ENCODE data around the gene FARP2.

Gene FARP2

DNA sequence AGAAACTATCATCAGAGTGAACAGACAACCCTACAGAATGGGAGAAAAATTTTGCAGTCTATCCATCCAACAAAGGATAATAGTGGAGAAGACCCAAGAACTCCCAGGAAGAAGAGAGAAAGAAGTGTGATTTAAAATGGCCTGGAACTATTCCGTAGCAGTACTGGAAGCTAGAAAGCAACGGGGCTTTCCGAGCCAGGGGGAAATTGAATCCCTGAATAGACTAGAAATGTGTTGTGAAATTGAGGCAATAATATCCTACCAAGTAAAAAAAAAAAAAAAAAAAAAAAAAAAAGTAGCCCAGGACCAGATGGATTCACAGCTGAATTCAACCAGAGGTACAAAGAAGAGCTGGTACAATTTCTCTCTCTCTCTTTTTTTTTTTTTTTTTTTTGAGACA is 69.3 kb downstream of the FARP2 start:
- Histone ChIP-seq H3F3A (ENCODE audit: insufficient read depth, low read length) (no peaks in the 10 kb centered on the region), H3K4me2 (ENCODE audit: low read length) (no peak overlapping the region), H4K20me1 (ENCODE audit: insufficient read depth, low read length) (no peaks in the 10 kb centered on the region), H3K4me3 (ENCODE audit: low read depth, low read length, poor library complexity, severe bottlenecking) (no peak overlapping the region), H3K79me2 (ENCODE audit: insufficient read depth, low read length) (no peaks in the 10 kb centered on the region), H3K36me3 (ENCODE audit: insufficient read depth, low read length) (peaks cover 5% of the 10 kb centered on the region; the same call in 1 of the 2 replicates), H3K9me3 (ENCODE audit: low read length) (peaks cover 8% of the 10 kb centered on the region; the same call in 1 of the 2 replicates), H3K9ac (ENCODE audit: low read length) (no peak overlapping the region), H3K27me3 (ENCODE audit: insufficient read depth, low read length) (no peaks in the 10 kb centered on the region; the same call in 1 of the 2 replicates), H3K9me2 (ENCODE audit: low read depth, low read length) (no peaks in the 10 kb centered on the region), H2AFZ (ENCODE audit: low read length) (no peak overlapping the region), H3K27ac (ENCODE audit: low read depth, low read length, poor library complexity, severe bottlenecking) (no peak overlapping the region), H3K4me1 (ENCODE audit: insufficient read depth, low read length, severe bottlenecking) (no peaks in the 10 kb centered on the region)
- TF ChIP-seq EZH2 (IDR thresholded peaks at IDR 0.05; ENCODE audit: borderline replicate concordance, low read length), result no peak
- TF ChIP-seq, protein P1, sequence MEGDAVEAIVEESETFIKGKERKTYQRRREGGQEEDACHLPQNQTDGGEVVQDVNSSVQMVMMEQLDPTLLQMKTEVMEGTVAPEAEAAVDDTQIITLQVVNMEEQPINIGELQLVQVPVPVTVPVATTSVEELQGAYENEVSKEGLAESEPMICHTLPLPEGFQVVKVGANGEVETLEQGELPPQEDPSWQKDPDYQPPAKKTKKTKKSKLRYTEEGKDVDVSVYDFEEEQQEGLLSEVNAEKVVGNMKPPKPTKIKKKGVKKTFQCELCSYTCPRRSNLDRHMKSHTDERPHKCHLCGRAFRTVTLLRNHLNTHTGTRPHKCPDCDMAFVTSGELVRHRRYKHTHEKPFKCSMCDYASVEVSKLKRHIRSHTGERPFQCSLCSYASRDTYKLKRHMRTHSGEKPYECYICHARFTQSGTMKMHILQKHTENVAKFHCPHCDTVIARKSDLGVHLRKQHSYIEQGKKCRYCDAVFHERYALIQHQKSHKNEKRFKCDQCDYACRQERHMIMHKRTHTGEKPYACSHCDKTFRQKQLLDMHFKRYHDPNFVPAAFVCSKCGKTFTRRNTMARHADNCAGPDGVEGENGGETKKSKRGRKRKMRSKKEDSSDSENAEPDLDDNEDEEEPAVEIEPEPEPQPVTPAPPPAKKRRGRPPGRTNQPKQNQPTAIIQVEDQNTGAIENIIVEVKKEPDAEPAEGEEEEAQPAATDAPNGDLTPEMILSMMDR (IDR thresholded peaks at IDR 0.05; ENCODE audit: low read length), result no peak

GRCh38 chr2:241430178-241430577 is 74.1 kb downstream of the FARP2 start:
- TF ChIP-seq, protein P1 (IDR thresholded peaks at IDR 0.05; ENCODE audit: low read length), result no peak
- TF ChIP-seq EZH2 (IDR thresholded peaks at IDR 0.05; ENCODE audit: borderline replicate concordance, low read length), result no peak
- Histone ChIP-seq H3K9me3 (ENCODE audit: low read length) (peaks cover 4% of the 10 kb centered on the region; the same call in 1 of the 2 replicates), H4K20me1 (ENCODE audit: insufficient read depth, low read length) (no peaks in the 10 kb centered on the region), H3K4me3 (ENCODE audit: low read depth, low read length, poor library complexity, severe bottlenecking) (no peak overlapping the region), H3K4me2 (ENCODE audit: low read length) (no peak overlapping the region), H3K9me2 (ENCODE audit: low read depth, low read length) (no peaks in the 10 kb centered on the region), H2AFZ (ENCODE audit: low read length) (no peak overlapping the region), H3K27me3 (ENCODE audit: insufficient read depth, low read length) (no peaks in the 10 kb centered on the region), H3K27ac (ENCODE audit: low read depth, low read length, poor library complexity, severe bottlenecking) (no peak overlapping the region), H3K4me1 (ENCODE audit: insufficient read depth, low read length, severe bottlenecking) (no peaks in the 10 kb centered on the region), H3K36me3 (ENCODE audit: insufficient read depth, low read length) (peaks cover 7% of the 10 kb centered on the region; the same call in 1 of the 2 replicates), H3K9ac (ENCODE audit: low read length) (no peak overlapping the region), H3F3A (ENCODE audit: insufficient read depth, low read length) (no peaks in the 10 kb centered on the region), H3K79me2 (ENCODE audit: insufficient read depth, low read length) (no peaks in the 10 kb centered on the region)

DNA sequence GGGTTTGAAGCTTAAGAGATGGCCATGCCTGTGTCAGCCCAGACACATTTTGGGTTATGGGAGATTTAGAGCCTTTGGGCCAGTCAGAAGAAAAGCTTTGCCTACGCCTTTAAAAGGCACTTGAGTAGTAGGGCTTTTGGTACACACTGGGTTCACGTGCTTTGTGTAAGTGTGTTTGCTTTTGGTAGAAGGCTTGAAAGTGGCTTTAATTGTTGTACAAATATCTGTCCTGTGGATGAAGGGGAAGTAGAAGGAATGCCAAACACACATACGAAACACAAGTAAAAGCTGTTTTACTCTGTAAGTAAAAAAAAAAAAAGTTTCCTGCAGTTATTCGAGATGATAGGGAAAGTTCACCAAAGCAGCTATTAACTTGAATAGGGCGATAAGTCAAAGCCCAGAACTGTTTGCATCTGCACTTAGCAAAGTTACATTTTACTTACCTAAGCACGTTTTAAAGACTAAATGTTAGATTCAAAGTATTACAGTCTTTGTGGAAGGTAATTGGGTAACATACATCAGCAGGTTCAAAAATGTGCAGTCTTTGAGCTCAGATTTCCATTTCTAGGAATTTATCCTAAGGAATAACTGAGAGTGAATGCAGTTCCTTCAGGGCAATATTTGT is 76.9 kb downstream of the FARP2 start:
- no peaks in the 10 kb centered on the region for H3F3A ChIP-seq (ENCODE audit: insufficient read depth, low read length)
- no peaks in the 10 kb centered on the region for H3K79me2 ChIP-seq (ENCODE audit: insufficient read depth, low read length)
- H3K9me2 ChIP-seq (ENCODE audit: low read depth, low read length), result no peaks in the 10 kb centered on the region
- H2AFZ ChIP-seq (ENCODE audit: low read length), result no peak overlapping the region
- peaks cover 4% of the 10 kb centered on the region; the same call in 1 of the 2 replicates for H3K9me3 ChIP-seq (ENCODE audit: low read length)
- TF ChIP-seq, protein P1 (IDR thresholded peaks at IDR 0.05; ENCODE audit: low read length), result no peak
- no peak overlapping the region for H3K9ac ChIP-seq (ENCODE audit: low read length)
- H3K4me1 ChIP-seq (ENCODE audit: insufficient read depth, low read length, severe bottlenecking), result no peaks in the 10 kb centered on the region
- peaks cover 7% of the 10 kb centered on the region; the same call in 1 of the 2 replicates for H3K36me3 ChIP-seq (ENCODE audit: insufficient read depth, low read length)
- no peaks in the 10 kb centered on the region for H4K20me1 ChIP-seq (ENCODE audit: insufficient read depth, low read length)
- H3K4me2 ChIP-seq (ENCODE audit: low read length), result no peak overlapping the region
- no peak overlapping the region for H3K4me3 ChIP-seq (ENCODE audit: low read depth, low read length, poor library complexity, severe bottlenecking)
- no peak overlapping the region for H3K27ac ChIP-seq (ENCODE audit: low read depth, low read length, poor library complexity, severe bottlenecking)
- H3K27me3 ChIP-seq (ENCODE audit: insufficient read depth, low read length), result no peaks in the 10 kb centered on the region
